Thymus (tissue), 14 donors: ENCODE data around the gene XPNPEP1. TPM values are rescaled to one million over a fixed set of nuclear protein-coding genes. Genes with fewer than 3 reads are reported as not detected.

Experiments
- DNase-seq, 9 donors: peaks; one replicate each; pipeline ENCODE4 v3.0.0-alpha.2; 2013; ENCODE audit warnings: low spot score in 9 of 9, low read depth in 6 of 9, missing footprints in 1 of 9
- H3K27ac ChIP-seq, 2 donors: one replicate each; pipeline ENCODE4 v1.5.1; 2013; ENCODE audit warnings: control low read depth in 1 of 2, low read depth in 1 of 2, low read length in 1 of 2, mild to moderate bottlenecking in 1 of 2, moderate library complexity in 1 of 2
- H3K27me3 ChIP-seq, 2 donors: one replicate each; pipeline ENCODE4 v1.5.1; 2013; ENCODE audit warnings: low read length in 1 of 2; ENCODE audit not compliant: control insufficient read depth in 2 of 2, insufficient read depth in 1 of 2
- H3K36me3 ChIP-seq, 2 donors: one replicate each; pipeline ENCODE4 v1.5.1; 2013; ENCODE audit warnings: low read length in 1 of 2, mild to moderate bottlenecking in 1 of 2, moderate library complexity in 1 of 2; ENCODE audit not compliant: control insufficient read depth in 2 of 2, insufficient read depth in 2 of 2
- H3K4me1 ChIP-seq, 2 donors: one replicate each; pipeline ENCODE4 v1.5.1; 2013; ENCODE audit warnings: low read length in 2 of 2; ENCODE audit not compliant: control insufficient read depth in 2 of 2, insufficient read depth in 2 of 2
- H3K4me3 ChIP-seq, 2 donors: one replicate each; pipeline ENCODE4 v1.5.1; 2013; ENCODE audit warnings: low read length in 2 of 2, control low read depth in 1 of 2, mild to moderate bottlenecking in 1 of 2
- H3K9me3 ChIP-seq, 2 donors: one replicate each; pipeline ENCODE4 v1.5.1; 2013; ENCODE audit warnings: low read length in 1 of 2, mild to moderate bottlenecking in 1 of 2; ENCODE audit not compliant: control insufficient read depth in 2 of 2, insufficient read depth in 1 of 2
- WGBS: extraction: QIAGEN DNeasy Blood & Tissue Kit; methylation state at CpG from one replicate; pipeline ENCODE4 v1.1.7; 2013; 5-methylcytosine and 5-hydroxymethylcytosine counted together
- long read RNA-seq, 10 donors: transcript quantifications; one replicate each; lab custom pipeline, GENCODE V29; 2026
- polyA plus RNA-seq: library from polyadenylated mRNA; stranded (reverse); fragments of 200-250 nt; gene quantifications from one replicate; pipeline ENCODE4 v1.2.3, GENCODE V29; 2013
- total RNA-seq: library from RNA; stranded (reverse); fragments of 120-200 nt; gene quantifications from one replicate; pipeline ENCODE4 v1.2.4, GENCODE V29; 2013
- donor health status: healthy.

Gene XPNPEP1
- 44.2 TPM for total RNA-seq
- polyA plus RNA-seq: 41.0 TPM
- long read RNA-seq, donor 1, partial matches to known transcripts: 0 of 3 reads
- long read RNA-seq, donor 1, other reads (novel, unspliced or antisense): 0 of 3 reads
- long read RNA-seq, donor 2: 0 reads
- long read RNA-seq, donor 3, transcript XPNPEP1-218 (21 exons, 2,539 nt): major isoform, 17 of 18 reads
- long read RNA-seq, donor 3, partial matches to known transcripts: 0 of 18 reads
- long read RNA-seq, donor 3, other reads (novel, unspliced or antisense): 0 of 18 reads
- long read RNA-seq, donor 4, partial matches to known transcripts: 0 of 4 reads
- long read RNA-seq, donor 4, other reads (novel, unspliced or antisense): 0 of 4 reads
- long read RNA-seq, donor 5, transcript XPNPEP1-218 (21 exons, 2,539 nt): major isoform, 14 of 20 reads
- long read RNA-seq, donor 5, partial matches to known transcripts: 0 of 20 reads
- long read RNA-seq, donor 5, other reads (novel, unspliced or antisense): 0 of 20 reads
- long read RNA-seq, donor 6, transcript XPNPEP1-218 (21 exons, 2,539 nt): major isoform, 6 of 19 reads
- long read RNA-seq, donor 6, partial matches to known transcripts: 10 of 19 reads
- long read RNA-seq, donor 6, other reads (novel, unspliced or antisense): 0 of 19 reads
- long read RNA-seq, donor 7, transcript XPNPEP1-218 (21 exons, 2,539 nt): major isoform, 12 of 13 reads
- long read RNA-seq, donor 7, partial matches to known transcripts: 0 of 13 reads
- long read RNA-seq, donor 7, other reads (novel, unspliced or antisense): 0 of 13 reads
- long read RNA-seq, donor 8, partial matches to known transcripts: 0 of 3 reads
- long read RNA-seq, donor 8, other reads (novel, unspliced or antisense): 0 of 3 reads
- long read RNA-seq, donor 9, transcript XPNPEP1-218 (21 exons, 2,539 nt): major isoform, 7 of 8 reads
- long read RNA-seq, donor 9, partial matches to known transcripts: 0 of 8 reads
- long read RNA-seq, donor 9, other reads (novel, unspliced or antisense): 0 of 8 reads
- long read RNA-seq, donor 10, partial matches to known transcripts: 0 of 3 reads
- long read RNA-seq, donor 10, other reads (novel, unspliced or antisense): 0 of 3 reads

GRCh38 chr10:109922976-109923921 lies at the start of gene XPNPEP1:
Gene XPNPEP1, minus strand, starts transcription at chr10:109923511. Its CDS starts 78 bp downstream, at chr10:109923433.
- peaks cover 8 to 25% of the 10 kb centered on the region in 2 donors for H3K4me1 ChIP-seq
- no peaks in the 10 kb centered on the region for H3K27me3 ChIP-seq
- WGBS: 3% methylated on average over 105 of the region's 105 CpGs
- no peaks in the 10 kb centered on the region for H3K9me3 ChIP-seq
- H3K27ac ChIP-seq: peak within 1 kb of the TSS; percentile 66 to 92
- peak within 1 kb of the TSS; percentile 64 to 83 for H3K4me3 ChIP-seq
- DNase-seq: peak in 6 of 9 donors; percentile 50 to 75 (median 58)
- no peaks in the 10 kb centered on the region for H3K36me3 ChIP-seq

GRCh38 chr10:109972372-109973001 lies 49.2 kb upstream of the XPNPEP1 start:
- no peaks in the 10 kb centered on the region for H3K27me3 ChIP-seq
- no peaks in the 10 kb centered on the region for H3K4me1 ChIP-seq
- no peaks in the 10 kb centered on the region for H3K36me3 ChIP-seq
- WGBS: 93% methylated on average over 2 of the region's 2 CpGs
- no peak overlapping the region for H3K27ac ChIP-seq
- H3K9me3 ChIP-seq: no peaks in the 10 kb centered on the region
- H3K4me3 ChIP-seq: no peak overlapping the region
- DNase-seq: no peak

DNA sequence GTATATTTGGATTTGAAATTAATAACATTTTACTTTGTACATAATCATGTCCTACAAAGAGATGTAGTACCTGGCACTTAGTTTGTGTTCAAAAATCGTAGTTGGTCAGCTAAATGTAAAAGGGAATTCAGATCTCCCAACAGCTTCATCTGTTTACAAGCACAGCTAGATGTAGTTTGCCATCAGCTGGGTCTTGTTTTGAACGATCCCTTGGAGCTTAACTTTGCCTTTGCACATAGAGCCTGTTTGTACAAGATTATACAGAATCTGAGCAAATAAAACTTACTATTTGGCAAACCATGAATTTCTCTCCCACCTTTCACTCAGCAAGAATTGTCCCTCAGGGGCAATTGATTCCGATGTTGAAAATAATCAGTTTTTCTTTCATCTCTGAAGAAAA lies 48.3 kb upstream of the XPNPEP1 start:
- no peak overlapping the region for H3K27ac ChIP-seq
- DNase-seq: no peak
- H3K36me3 ChIP-seq: no peaks in the 10 kb centered on the region
- H3K4me3 ChIP-seq: no peak overlapping the region
- H3K4me1 ChIP-seq: no peaks in the 10 kb centered on the region
- H3K9me3 ChIP-seq: no peaks in the 10 kb centered on the region
- H3K27me3 ChIP-seq: no peaks in the 10 kb centered on the region
- WGBS: 97% methylated on average over 3 of the region's 3 CpGs

DNA sequence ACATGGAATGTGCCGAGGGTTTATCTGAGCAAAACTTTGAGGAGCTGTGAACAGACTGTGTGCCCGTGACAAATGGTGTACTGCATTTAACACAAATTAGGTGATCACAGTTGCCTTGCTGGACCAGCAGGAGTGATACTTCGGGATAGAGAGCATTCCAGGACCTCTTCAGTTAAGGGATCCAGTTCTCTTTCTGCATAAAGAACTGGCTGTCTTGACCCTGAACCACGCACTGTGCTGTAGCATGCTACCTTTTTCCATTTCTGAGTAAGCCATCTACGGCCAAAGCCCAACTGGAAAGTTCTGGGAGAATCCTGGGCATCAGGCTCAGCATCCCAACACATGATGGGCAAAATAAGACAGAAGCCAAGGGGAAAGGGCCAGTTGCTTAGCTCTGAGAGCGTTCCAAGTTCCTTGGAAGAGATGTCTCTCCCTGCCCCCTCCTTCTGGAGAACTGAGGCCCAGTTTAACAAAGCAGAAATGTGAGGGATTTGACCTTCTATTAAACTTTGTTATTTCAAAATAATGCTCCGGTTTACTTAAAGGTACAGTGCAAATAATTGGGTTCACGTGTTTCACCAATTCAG lies 46.5 kb upstream of the XPNPEP1 start:
- no peaks in the 10 kb centered on the region for H3K9me3 ChIP-seq
- no peaks in the 10 kb centered on the region for H3K4me1 ChIP-seq
- WGBS: 95% methylated on average over 8 of the region's 8 CpGs
- no peak overlapping the region for H3K27ac ChIP-seq
- no peak overlapping the region for H3K4me3 ChIP-seq
- no peak for DNase-seq
- no peaks in the 10 kb centered on the region for H3K36me3 ChIP-seq
- no peaks in the 10 kb centered on the region for H3K27me3 ChIP-seq

- 96% methylated on average over 14 of the region's 14 CpGs for WGBS
- Histone ChIP-seq H3K9me3 (no peaks in the 10 kb centered on the region), H3K4me1 (no peaks in the 10 kb centered on the region), H3K27ac (no peak overlapping the region), H3K4me3 (no peak overlapping the region), H3K27me3 (no peaks in the 10 kb centered on the region), H3K36me3 (no peaks in the 10 kb centered on the region)
- no peak for DNase-seq
Measured at GRCh38 chr10:109968953-109969759, 45.8 kb upstream of the XPNPEP1 start.

DNA sequence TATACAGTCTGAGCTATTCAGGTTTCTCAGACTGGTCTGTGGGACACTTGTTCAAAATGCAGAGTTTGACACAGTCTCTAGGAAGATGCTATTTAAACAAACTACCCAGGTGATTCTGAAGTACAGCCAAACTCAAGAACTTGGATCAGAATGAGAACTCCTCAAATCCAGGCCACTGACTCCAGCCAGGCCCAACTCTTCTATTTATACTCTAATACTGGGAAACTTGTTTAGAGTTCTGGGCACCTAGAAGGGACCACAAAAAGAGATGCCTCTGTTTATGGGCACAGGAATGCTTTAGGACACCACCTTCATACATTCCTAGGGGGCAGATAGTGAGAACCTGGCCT lies 44.4 kb upstream of the XPNPEP1 start:
- no peaks in the 10 kb centered on the region for H3K9me3 ChIP-seq
- H3K27me3 ChIP-seq: no peaks in the 10 kb centered on the region
- H3K27ac ChIP-seq: no peak overlapping the region
- no peak overlapping the region for H3K4me3 ChIP-seq
- no peak for DNase-seq
- H3K36me3 ChIP-seq: no peaks in the 10 kb centered on the region
- H3K4me1 ChIP-seq: no peaks in the 10 kb centered on the region

GRCh38 chr10:109966961-109967738 lies 43.8 kb upstream of the XPNPEP1 start:
- Histone ChIP-seq H3K27me3 (no peaks in the 10 kb centered on the region), H3K4me3 (no peak overlapping the region), H3K27ac (no peak overlapping the region), H3K36me3 (no peaks in the 10 kb centered on the region), H3K4me1 (no peaks in the 10 kb centered on the region), H3K9me3 (no peaks in the 10 kb centered on the region)
- no peak for DNase-seq
- 95% methylated on average over 9 of the region's 9 CpGs for WGBS
